ENCODE results near the gene ITGB5.

Gene ITGB5

DNA sequence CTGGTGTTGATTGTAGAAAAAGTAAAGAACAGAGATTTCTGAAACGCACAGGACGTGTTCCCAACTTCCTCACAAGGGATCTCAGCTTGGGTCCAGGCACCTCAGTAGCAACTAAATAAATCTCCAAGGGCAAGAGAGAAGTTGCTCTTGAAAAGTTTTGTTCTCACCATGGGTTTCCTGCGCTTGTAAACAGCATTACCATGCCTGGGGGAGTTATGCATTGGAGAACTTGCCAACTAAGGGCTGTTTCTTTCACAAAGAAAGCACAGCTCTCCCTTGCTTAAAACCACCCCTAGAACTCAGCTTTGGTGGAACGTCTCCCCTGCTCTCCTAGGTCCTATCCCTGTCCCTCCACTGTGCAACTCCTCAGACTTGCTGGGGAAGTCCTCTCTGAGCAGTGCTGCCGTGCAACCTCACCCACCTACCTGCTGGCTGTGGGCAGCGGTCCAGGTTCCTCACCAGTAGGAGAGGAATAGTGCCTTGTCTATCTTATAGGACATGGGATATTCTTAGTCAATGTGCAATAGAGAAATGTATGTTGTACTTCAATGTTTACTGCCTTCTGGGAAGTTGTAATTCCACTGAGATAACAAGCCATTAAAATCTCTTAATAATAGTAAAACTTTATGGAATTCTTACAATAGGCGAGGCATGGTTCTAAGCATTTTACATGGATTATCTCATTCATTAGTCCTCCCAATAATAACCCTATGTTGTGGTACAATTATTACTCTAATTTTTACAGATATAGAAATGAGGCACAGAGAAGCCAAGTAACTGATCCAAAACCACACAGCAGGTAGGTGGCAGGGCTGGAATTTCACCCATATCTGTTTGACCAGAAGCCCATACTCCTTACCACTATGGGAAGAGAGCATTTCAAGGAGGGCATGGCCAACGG lies 105.4 kb downstream of the ITGB5 start:
- peaks cover 13% of the 10 kb centered on the region for H3K4me1 ChIP-seq (ENCODE audit: insufficient read depth, low read length)
- H3K36me3 ChIP-seq (ENCODE audit: insufficient read depth, low read length): peaks cover 18% of the 10 kb centered on the region; the same call in 1 of the 2 replicates
- H3K9ac ChIP-seq (ENCODE audit: low read depth, low read length): no peak overlapping the region
- H3K9me3 ChIP-seq (ENCODE audit: control insufficient read depth, insufficient read depth, low read length): no peaks in the 10 kb centered on the region

DNA sequence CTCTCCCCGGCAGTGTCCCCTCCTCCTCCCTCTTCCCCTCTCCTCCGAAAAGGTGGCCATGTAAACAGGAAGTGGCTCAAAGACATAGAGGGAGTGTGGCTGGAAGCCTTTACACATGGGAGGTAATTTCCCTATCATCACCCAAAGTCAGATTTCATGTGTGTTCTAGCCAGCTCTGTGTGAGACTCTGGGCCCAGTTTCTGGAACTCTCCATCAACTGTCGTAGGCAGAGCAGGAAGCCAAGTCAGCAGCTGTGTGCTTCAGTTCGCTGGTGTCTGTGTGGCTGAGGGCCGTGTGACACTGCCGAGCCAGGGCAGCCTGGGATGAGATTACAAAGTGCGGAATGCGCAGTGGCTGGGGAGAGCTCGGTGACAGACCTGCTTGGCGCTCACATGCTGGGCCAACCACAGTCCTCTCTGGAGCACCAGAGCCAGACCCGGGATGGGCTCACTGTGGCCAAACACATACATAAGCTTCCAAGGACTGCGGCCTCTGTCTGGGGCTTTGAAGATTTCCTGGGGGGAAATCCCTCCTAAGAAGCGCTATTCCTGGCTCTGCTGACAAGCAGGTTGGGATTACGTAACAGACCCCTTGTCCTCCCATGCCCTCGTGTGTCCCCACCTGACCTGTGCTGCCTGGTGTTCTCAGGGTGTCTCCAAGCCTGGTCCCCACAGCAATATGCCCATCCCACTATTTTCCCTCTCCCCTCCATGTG lies 106.2 kb downstream of the ITGB5 start:
- Histone ChIP-seq H3K36me3 (ENCODE audit: insufficient read depth, low read length) (peaks cover 16% of the 10 kb centered on the region; the same call in 1 of the 2 replicates), H3K9ac (ENCODE audit: low read depth, low read length) (no peak overlapping the region; the same call in 1 of the 2 replicates), H3K9me3 (ENCODE audit: control insufficient read depth, insufficient read depth, low read length) (no peaks in the 10 kb centered on the region), H3K4me1 (ENCODE audit: insufficient read depth, low read length) (peaks cover 16% of the 10 kb centered on the region)

DNA sequence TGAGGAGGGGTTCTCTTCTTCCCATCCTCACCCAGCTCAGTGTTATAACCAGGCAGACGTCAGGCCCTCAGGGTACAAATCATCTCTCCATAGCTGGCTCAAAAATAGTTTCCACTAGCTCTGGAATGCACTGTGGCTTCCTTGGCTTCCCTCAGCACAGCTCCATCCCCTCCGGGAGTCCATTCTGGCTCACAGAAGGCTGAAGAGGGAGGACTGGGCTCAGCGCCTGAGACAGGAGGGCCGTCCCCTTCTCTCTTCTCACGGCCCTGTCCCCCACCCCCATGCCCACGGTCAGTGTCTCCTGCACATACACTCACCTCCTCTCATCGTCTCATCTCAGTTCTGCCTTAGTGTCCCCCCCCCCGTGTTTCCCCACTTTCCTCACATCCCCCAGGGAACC lies 106.8 kb downstream of the ITGB5 start:
- peaks cover 19% of the 10 kb centered on the region for H3K4me1 ChIP-seq (ENCODE audit: insufficient read depth, low read length)
- no peaks in the 10 kb centered on the region for H3K9me3 ChIP-seq (ENCODE audit: control insufficient read depth, insufficient read depth, low read length)
- peaks cover 14% of the 10 kb centered on the region; the same call in 1 of the 2 replicates for H3K36me3 ChIP-seq (ENCODE audit: insufficient read depth, low read length)
- H3K9ac ChIP-seq (ENCODE audit: low read depth, low read length): no peak overlapping the region

DNA sequence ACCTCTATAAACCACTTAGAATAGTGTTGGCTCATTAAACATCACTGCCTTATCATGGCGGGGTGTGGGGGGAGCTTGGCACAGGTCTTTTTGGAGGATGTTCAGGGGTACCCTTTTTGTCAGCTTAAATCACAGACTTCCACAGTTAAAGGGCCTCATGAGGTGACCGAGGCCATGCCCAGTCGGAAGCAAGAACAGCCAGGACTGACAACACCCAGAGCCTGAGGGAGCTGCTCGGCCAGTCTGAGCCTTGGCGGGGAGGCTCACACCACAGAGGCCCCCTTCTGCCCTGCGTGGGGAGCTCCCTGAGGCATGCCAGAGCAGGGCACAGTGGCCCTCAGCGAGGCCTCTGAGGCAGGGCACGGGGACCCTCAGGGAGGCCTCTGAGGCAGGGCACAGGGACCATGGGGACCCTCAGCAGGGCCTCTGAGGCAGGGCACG lies 107.4 kb downstream of the ITGB5 start:
- Histone ChIP-seq H3K36me3 (ENCODE audit: insufficient read depth, low read length) (peaks cover 11% of the 10 kb centered on the region; the same call in 1 of the 2 replicates), H3K4me1 (ENCODE audit: insufficient read depth, low read length) (peaks cover 23% of the 10 kb centered on the region), H3K9ac (ENCODE audit: low read depth, low read length) (no peak overlapping the region)

DNA sequence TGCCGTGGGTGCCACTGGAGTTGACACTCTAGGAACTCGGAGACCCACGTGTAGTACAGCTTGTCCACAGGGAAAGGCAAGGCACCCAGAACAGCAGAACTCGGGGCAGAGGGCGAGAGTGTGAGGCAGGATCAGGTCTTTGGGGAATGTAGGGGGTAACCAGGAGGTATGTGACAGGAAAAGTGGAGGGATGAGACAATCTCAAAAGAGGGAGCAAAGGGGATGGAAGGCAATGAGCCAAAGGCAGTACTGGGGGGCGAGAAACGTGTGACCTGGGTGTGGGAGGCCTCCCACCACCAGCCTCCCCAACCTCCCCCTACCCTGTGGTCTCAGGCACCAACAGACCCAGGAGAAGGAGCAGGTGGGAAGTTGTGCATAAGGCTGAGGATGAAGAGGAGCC lies 108.0 kb downstream of the ITGB5 start:
- H3K4me1 ChIP-seq (ENCODE audit: insufficient read depth, low read length): peaks cover 28% of the 10 kb centered on the region
- no peaks in the 10 kb centered on the region for H3K9me3 ChIP-seq (ENCODE audit: control insufficient read depth, insufficient read depth, low read length)
- peaks cover 8% of the 10 kb centered on the region; the same call in 1 of the 2 replicates for H3K36me3 ChIP-seq (ENCODE audit: insufficient read depth, low read length)
- no peak overlapping the region for H3K9ac ChIP-seq (ENCODE audit: low read depth, low read length)

More for the DNA sequence above, 107.4 kb downstream of the ITGB5 start:
- no peaks in the 10 kb centered on the region for H3K9me3 ChIP-seq (ENCODE audit: control insufficient read depth, insufficient read depth, low read length)

DNA sequence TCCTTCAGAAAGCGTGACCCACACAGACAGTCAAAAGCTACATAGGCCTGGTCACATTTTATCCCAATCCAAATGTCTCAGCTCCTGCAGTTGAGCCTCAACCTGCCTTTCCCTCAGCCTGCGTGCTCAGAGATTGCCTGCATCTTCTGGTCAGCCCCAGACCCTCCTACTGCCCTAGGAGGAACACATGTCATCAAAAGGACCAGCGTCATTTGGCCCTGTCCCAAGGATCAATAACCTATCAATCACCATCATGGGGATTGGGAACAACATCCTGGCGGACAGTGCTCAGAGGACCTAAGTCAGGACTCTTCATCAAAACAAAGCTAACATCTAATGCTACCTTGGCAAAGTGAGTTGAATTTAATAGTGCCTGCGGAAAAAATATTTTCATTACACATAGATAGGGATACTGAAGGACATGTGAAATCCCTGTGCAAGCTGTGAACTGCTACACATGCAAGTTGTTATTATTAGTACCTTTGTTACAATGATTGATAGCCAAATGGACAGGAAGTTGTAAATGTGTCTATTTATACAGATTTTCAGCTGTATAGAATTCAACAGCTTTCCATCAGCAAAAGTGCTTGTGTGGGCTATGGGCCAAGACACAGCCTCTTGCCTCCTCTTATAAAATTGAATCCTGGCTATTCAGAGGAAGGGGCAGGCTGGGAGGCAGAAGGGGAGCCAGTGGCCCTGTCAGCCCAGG lies 109.2 kb downstream of the ITGB5 start:
- Histone ChIP-seq H3K9ac (ENCODE audit: low read depth, low read length) (no peak overlapping the region), H3K4me1 (ENCODE audit: insufficient read depth, low read length) (peaks cover 28% of the 10 kb centered on the region), H3K36me3 (ENCODE audit: insufficient read depth, low read length) (peaks cover 19% of the 10 kb centered on the region; the same call in 1 of the 2 replicates), H3K9me3 (ENCODE audit: control insufficient read depth, insufficient read depth, low read length) (no peaks in the 10 kb centered on the region)

DNA sequence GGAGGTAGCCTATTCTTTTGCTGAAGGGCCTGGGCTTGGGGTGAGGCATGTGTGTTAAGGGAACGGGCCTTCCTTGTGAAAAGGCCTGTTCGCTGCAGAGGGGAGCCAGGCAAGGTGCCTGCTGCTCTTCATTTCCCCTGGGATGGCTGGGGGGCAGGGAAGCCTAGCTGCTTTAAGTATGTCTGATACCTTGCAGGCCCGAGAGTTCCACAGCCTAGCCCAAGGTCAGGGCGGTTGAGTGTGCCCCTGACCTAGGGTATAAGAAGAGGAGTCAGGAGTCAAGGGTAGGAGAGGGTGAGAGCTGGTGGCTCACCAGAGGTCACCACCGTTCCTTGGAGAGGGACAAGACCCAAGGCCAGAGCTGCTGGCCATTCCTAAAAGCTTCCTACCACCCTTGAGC lies 110.3 kb downstream of the ITGB5 start:
- Histone ChIP-seq H3K36me3 (ENCODE audit: insufficient read depth, low read length) (peaks cover 27% of the 10 kb centered on the region), H3K9ac (ENCODE audit: low read depth, low read length) (no peak overlapping the region), H3K9me3 (ENCODE audit: control insufficient read depth, insufficient read depth, low read length) (no peaks in the 10 kb centered on the region), H3K4me1 (ENCODE audit: insufficient read depth, low read length) (peaks cover 28% of the 10 kb centered on the region)

DNA sequence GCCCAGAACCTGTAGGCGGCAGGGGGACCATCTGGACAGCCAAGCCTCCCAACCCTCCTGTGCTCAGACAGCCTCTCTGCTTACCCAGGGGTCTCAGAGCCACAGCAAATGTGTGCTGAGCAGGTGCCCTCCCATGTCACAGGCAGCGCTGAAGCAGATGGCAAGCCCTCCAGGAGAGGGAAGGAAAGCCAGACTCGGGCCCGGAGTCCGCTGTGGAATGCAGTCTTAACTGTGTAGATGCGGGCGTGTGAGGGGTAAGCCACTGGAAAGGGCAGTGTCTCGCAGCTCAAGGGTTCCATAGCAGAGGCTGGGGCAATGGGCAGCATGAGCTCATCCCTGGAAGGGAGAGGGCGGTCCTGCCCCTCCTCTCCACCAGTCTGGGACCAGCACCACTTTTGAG lies 111.3 kb downstream of the ITGB5 start:
- Histone ChIP-seq H3K4me1 (ENCODE audit: insufficient read depth, low read length) (peaks cover 22% of the 10 kb centered on the region), H3K36me3 (ENCODE audit: insufficient read depth, low read length) (peaks cover 26% of the 10 kb centered on the region), H3K9me3 (ENCODE audit: control insufficient read depth, insufficient read depth, low read length) (no peaks in the 10 kb centered on the region), H3K9ac (ENCODE audit: low read depth, low read length) (no peak overlapping the region)

DNA sequence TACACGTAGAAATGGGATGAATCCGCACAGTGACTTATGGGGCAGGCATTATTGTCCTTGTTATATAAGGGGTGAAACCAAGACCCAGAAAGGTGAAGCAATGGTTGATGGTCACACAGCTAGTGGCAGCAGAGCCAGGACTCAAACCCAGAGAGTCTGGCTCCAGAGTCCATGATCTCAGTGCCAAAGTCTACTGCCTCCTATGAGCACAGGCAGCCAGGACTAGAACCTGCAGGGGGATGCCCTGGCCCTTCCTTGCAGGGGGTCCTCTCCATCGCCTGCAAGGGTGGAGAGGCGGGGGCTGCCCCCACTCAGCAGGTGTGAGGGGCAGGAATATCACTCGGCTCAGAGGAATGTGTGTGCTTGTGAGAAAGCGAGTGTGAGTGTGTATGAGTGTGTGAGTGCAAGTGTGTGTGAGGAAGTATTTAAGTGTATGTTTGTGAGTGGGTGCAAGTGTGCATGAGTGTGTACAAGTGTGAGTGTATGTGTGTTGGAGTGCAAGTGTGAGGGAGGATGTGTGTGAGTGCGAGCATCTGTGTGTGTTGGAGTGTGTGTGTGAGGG lies 112.2 kb downstream of the ITGB5 start:
- H3K36me3 ChIP-seq (ENCODE audit: insufficient read depth, low read length): peaks cover 27% of the 10 kb centered on the region
- peaks cover 20% of the 10 kb centered on the region for H3K4me1 ChIP-seq (ENCODE audit: insufficient read depth, low read length)
- H3K9ac ChIP-seq (ENCODE audit: low read depth, low read length): no peak overlapping the region
- H3K9me3 ChIP-seq (ENCODE audit: control insufficient read depth, insufficient read depth, low read length): no peaks in the 10 kb centered on the region

DNA sequence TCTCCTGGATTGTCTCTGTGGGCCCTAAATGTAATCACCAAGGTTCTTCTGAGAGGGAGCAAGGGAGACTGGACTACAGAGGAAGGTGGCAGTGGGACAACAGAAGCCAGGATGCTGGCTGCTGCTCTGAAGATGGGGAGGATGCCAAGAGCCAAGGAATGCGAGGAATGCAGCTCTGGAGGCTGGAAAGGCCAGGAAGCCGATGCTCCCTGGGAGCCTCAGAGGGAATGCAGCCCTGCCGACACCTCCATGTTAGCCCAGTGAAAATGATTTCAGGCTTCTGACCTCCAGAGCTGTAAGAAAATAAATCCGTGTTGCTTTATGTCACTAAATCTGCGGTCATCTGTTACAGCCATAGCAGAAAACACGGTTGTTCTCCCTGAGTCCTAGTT lies 112.8 kb downstream of the ITGB5 start:
- Histone ChIP-seq H3K36me3 (ENCODE audit: insufficient read depth, low read length) (peaks cover 27% of the 10 kb centered on the region), H3K4me1 (ENCODE audit: insufficient read depth, low read length) (peaks cover 20% of the 10 kb centered on the region), H3K9ac (ENCODE audit: low read depth, low read length) (no peak overlapping the region), H3K9me3 (ENCODE audit: control insufficient read depth, insufficient read depth, low read length) (no peaks in the 10 kb centered on the region)

DNA sequence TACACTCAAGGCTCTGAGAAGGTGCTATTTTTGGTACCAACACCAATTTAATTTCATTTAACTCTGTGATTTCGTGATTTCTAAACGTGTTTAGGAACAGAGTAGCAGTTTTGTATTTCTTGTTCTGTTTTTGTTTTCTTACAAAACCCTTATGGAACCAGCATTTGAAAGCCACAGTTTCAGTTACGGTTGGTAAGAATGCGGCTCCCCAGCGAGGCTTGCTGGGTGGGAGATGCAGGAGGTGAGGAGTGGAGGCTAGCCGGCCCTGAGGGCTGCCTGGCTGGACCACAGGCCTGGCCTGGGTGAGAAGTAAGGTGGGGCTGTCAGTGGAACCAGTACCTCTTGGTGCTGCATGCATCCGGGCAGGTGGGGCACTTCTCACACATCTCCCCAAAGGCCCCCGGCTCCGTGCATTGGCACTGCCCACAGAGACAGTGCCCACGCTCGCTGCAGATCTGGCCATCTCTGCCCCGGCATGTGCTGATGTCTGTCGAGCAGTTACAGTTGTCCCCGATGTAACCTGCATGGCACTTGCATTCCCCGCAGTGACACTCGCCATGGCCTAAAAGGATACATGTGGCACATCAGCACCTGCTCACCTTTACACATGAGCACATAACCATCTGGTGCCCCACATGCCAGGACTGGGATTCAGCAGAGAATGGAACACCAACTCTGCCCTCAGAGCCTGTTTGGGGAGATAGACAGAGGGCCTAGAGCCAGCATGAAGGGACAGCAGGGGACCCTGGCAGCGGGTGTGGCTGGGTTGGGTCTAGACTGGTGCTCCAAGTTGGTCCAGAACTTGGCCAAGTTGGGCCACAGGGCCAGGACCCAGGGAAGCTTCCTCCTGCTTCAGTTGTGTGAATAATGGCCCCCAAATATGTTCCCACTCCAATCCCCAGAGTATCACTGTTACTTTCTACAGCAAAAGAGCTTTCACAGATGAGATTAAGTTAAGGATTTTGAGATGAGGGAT lies 113.5 kb downstream of the ITGB5 start:
- no peaks in the 10 kb centered on the region for H3K9me3 ChIP-seq (ENCODE audit: control insufficient read depth, insufficient read depth, low read length)
- peaks cover 29% of the 10 kb centered on the region for H3K36me3 ChIP-seq (ENCODE audit: insufficient read depth, low read length)
- no peak overlapping the region for H3K9ac ChIP-seq (ENCODE audit: low read depth, low read length)
- peaks cover 20% of the 10 kb centered on the region for H3K4me1 ChIP-seq (ENCODE audit: insufficient read depth, low read length)

DNA sequence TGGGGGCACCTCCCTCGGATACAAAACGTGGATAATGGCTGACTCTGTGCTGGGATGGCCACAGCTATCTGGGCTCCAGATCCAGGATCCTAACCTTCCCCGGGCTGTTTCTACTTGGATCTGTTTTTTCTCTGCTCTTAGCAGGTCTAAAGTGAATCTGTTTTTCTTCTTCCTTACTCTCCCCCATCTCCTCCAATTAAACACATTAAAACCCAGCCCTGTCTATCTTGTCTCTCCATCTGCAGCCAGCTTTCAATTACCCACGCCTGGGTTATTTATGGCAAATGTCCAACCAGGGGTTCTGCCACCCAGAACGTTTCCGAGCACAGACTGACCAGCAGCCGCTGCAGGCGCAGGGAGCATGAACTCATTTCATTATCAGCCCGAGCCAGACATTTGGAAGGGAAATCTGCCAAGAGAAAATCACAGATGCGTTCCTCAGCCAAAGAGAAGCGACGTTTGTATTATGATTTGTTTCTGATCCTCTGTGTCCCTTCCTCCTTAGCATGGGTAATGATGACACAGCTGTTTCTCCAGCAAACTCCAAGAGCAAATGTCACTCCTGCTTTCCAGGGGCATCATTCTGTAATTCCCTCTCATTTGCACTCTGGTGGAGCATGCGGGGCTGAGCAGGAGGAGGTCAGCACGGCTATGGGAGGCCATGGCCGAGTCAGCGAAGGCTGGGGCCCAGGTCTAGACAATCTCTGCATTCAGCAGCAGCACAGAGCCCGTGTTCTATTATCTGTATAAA lies 114.9 kb downstream of the ITGB5 start:
- H3K36me3 ChIP-seq (ENCODE audit: insufficient read depth, low read length): peaks cover 34% of the 10 kb centered on the region
- no peaks in the 10 kb centered on the region for H3K9me3 ChIP-seq (ENCODE audit: control insufficient read depth, insufficient read depth, low read length)
- no peak overlapping the region for H3K9ac ChIP-seq (ENCODE audit: low read depth, low read length)
- H3K4me1 ChIP-seq (ENCODE audit: insufficient read depth, low read length): peaks cover 20% of the 10 kb centered on the region

DNA sequence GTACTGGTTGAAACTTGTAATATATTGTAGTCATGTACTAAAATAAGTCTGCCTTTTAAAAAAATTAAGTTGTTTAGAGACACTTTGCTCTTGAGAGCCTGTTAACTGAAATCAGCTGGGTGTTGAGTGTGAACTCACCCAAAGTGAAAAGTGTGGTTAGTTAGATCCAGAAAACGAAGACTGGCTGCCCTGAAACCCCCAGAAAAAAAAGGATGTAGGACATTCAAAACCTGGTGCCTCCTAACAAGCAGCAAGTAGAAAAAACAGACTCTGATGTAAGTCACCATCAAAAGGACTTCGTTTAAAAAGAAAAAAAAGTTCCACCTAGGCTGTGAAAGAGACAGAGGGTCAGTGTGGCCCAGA lies 116.1 kb downstream of the ITGB5 start:
- H3K9ac ChIP-seq (ENCODE audit: low read depth, low read length): no peak overlapping the region
- no peaks in the 10 kb centered on the region for H3K9me3 ChIP-seq (ENCODE audit: control insufficient read depth, insufficient read depth, low read length)
- H3K36me3 ChIP-seq (ENCODE audit: insufficient read depth, low read length): peaks cover 45% of the 10 kb centered on the region
- peaks cover 19% of the 10 kb centered on the region for H3K4me1 ChIP-seq (ENCODE audit: insufficient read depth, low read length)
